CD4-positive, alpha-beta T cell treated with Interleukin-4 for 1 hour (primary cell): ENCODE data around the gene VAT1L.
"Not testable (repeated sequence)": the region's sequence is repeated elsewhere in the genome, so short reads cannot be mapped to it uniquely, and the experiment has no call there.

ENCODE experiments used
- DNase-seq, 2 donors: peaks; one replicate each; pipeline ENCODE4 v3.0.0-alpha.2; 2020 to 2022

VAT1L gene

GRCh38 chr16:77961814-77962213 lies 173.4 kb downstream of the VAT1L start:
- DNase-seq: no peak

DNA sequence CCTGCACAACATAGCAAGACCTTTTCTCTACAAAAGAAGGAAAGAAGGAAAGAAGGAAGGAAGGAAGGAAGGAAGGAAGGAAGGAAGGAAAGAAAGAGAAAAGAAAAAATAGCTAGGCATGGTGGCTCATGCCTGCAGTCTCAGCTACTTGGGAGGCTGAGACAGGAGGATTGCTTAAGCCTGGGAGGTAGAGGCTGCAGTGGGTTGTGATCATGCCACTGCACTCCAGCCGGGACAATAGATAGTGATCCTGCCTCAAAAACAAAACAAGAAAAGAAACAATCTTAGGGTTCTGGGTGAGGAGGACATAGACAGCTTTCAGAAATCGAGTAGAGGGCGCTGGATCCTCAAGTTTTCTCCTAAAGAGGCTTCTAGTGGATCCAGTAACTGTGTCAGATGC lies 174.3 kb downstream of the VAT1L start:
- DNase-seq: no peak

DNA sequence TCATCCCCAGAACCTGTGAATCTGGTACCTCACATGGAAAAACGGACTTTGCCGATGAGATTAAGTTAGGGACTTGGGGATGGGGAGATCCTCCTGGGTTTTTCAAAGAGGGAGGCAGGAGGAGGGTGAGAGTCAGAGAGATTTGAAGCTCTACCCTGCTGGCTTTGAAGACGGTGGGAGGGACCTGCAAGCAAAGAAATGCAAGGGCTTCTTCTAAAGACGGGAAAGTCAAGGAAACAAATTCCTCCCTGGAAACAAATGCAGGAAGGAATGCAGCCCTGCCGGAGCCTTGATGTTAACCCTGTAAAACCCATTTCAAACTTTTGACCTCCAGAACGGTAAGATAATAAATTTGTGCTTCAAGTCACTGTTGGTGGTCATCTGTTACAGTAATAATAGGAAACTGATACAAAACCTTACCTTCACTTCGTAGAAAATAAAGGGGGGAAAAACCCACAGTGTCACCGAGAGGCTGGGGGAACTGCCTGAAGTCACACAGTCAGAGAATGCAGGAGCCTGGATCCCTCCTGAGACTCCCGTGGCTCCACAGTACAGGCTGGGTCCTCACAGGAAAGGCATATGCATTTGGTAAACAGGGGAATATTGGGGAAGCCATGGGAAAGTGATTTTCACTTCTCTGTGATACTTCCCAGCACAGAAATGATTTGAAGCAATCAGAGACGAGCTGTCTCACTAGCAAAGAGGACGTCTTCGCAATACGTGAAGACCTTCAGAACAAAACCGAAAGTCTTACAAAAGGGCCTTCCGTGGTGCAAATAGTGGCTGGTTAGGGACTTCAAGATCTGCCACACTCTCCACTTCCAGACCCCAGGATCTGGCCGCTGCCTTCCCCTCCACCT lies 175.1 kb downstream of the VAT1L start:
- DNase-seq: peak in 1 of 2 donors; percentile 24

DNA sequence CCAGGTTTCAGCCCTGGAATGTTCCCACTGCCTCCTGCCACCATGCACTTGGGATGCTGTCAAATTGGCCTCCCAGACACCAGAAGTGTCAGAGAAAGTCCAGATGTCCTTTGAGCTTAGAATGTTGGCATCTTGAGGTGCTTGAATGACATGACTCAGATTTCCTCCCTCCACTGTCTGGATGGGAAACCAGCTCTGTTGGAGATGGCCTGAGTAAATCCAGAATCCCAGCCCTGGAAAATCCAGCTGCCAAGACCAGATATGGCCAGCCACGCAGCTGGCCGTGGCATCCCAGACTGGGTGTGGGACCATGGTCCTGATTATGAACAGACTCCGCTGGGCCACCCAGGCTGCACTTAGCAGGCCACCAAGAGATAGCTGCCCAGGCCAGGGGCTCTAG lies 177.0 kb downstream of the VAT1L start:
- DNase-seq: no peak

GRCh38 chr16:77967054-77967904 lies 178.9 kb downstream of the VAT1L start:
- no peak for DNase-seq

DNA sequence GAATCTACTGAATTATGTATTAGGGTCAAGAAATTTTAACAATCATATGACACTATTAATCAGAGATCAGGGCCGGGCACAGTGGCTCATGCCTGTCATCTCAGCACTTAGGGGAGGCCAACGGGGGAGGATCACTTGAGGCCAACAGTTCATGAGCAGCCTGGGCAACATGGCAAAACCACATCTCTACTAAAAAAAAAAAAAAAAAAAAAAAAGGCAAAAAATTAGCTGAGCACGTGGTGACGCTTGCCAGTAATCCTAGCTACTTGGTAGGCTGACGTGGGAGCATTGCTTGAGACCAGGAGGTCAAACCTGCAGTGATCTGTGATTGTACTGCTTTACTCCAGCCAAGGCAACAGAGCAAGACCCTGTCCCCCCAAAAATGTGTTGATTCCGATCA lies 181.5 kb downstream of the VAT1L start:
- no peak for DNase-seq

- no peak for DNase-seq
Measured at GRCh38 chr16:77970371-77970770, 182.0 kb downstream of the VAT1L start.

GRCh38 chr16:77971306-77972061 lies 183.1 kb downstream of the VAT1L start:
- DNase-seq: peak; percentile 62 to 66

GRCh38 chr16:77972062-77972392 lies 183.7 kb downstream of the VAT1L start:
- no peak for DNase-seq

- DNase-seq: no peak
Measured at GRCh38 chr16:77974883-77975282, 186.5 kb downstream of the VAT1L start.

- no peak for DNase-seq
Measured at GRCh38 chr16:77975942-77976341, 187.6 kb downstream of the VAT1L start.

GRCh38 chr16:77977339-77977738 lies 189.0 kb downstream of the VAT1L start:
- DNase-seq: peak in 1 of 2 donors; percentile 11

DNA sequence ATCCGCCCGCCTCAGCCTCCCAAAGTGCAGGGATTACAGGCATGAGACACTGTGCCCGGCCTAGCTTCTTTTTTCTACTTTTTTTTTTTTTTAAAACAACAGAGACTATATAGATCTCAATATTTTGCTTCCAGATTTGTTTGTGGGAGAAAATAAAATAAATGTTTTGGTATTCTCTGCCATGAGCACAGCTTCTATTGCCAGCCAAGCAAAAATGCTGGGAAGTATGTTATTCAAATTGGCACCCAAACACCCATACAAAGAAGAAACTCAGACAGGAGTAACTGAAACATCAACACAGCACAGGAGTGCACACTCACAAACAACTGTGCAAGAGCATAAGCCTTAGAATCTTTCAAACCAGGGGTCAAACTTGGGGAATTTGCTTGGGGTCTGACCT lies 196.7 kb downstream of the VAT1L start:
- no peak for DNase-seq

GRCh38 chr16:77986011-77986740 lies 197.8 kb downstream of the VAT1L start:
- DNase-seq: no peak

GRCh38 chr16:77987810-77988209 lies 199.4 kb downstream of the VAT1L start:
- no peak for DNase-seq

DNA sequence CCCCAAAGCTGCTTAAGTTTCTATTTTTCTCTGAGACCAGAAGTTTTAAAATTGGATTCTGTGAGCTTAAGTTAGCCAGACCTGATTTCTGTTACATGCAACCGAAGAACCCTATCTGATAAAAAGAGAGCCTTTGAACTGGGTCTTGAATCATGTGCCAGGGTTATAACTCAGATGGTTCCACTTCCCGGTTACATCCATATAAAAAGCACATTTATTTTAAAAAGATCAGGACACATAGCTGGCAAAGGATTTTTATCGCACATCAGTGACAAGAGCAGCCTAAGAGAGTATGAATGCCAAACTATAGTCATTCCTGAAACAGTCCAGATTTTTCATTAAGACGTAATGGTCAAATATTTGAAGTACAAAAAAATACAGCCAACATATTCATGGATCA lies 201.5 kb downstream of the VAT1L start:
- DNase-seq: no peak

DNA sequence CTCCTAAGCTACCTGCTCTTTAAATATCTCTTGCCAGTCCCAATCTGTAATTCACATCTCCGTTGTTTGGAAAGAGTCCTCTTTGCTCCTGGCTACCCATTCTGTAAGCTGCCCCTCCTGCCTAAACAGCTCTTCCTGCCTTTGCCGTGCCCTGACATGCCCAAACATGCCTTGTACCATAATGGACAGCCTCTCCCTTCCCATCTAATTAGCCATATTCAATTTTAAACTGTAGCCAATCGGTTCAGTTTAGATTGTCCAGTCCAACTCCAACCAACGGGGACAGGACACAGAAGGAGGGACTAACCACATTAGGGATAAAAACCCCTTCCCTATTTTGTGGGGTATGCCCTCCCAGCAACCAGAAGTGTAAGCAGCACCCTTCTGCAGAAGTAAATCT lies 203.3 kb downstream of the VAT1L start:
- no peak for DNase-seq

DNA sequence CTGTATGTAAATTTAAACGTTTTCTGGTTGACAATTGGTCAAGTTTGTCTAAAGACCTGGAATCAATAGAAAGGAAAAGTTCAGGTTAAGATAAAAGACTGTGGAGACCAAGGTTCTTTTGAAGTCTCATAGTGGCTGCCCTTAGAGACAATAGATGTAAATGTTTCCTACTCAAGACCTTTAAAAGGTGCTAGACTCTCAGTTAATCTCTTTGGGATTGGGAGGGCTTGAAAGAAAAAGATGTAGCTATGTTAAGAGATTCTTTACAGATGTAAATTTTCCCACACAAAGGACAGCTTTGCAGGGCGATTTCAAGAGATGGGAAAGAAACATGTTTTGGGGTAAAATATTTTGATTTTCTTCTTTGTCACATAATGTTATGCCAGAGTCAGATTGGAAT lies 204.0 kb downstream of the VAT1L start:
- DNase-seq: not testable (repeated sequence)

GRCh38 chr16:77993111-77993985 lies 205.0 kb downstream of the VAT1L start:
- no peak for DNase-seq

- DNase-seq: no peak
Measured at GRCh38 chr16:77995843-77996455, 207.6 kb downstream of the VAT1L start.

DNA sequence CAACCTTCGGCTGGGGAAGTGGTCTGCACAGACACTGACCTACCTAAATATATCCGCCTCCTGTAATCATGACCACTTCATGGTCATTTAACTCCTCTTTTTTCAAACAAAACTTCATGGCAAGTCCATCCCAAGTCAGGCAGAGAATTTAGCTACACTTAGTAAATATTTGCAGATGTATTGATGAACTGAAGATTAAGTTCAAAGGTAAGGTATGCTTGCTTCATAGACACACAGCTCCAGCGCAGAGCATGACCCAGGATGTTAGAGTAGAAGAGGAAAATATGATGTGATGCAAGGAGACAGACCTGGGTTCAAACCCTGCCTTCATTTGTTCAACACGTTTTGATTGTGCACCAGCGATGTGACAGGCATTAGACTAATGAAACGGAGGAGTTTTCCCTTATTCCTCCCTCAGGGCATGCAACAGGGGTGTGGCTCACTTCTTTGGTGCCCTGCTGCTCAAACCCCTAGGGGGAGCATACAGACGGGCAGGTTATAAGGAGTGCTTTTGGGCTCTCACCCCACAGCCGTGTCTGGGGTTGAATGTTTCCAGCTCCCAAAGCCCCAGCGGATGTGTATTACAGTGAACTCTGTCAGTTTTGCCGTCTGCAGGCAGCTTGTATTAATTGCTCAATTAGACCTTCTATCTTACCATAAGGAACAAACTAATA lies 210.1 kb downstream of the VAT1L start:
- DNase-seq: no peak
